Kidney (tissue), 14 donors: Measurements from ENCODE around the gene NEK4. TPM values are rescaled to one million over a fixed set of nuclear protein-coding genes. Genes with fewer than 3 reads are reported as not detected.

Experiments used
- DNase-seq, 5 donors: peaks; one replicate each; pipeline ENCODE4 v3.0.0-alpha.2; 2013 to 2020
- FAIRE-seq: peaks from 2 replicates; lab custom pipeline; 2012; peaks lifted over from hg19 to GRCh38; lab: Jason Lieb, UNC
- H3K27ac ChIP-seq, 2 donors: one replicate each; pipeline ENCODE4 v1.7.0; 2013; ENCODE audit warnings: low read depth in 2 of 2, low read length in 2 of 2, inconsistent platforms in 1 of 2
- H3K27me3 ChIP-seq: one replicate; pipeline ENCODE4 v1.7.1; 2013; ENCODE audit warnings: low read length, inconsistent platforms; ENCODE audit not compliant: control insufficient read depth, insufficient read depth
- H3K36me3 ChIP-seq, 3 donors: one replicate each; pipeline versions ENCODE4 v1.7.0 to v1.7.1; 2013; ENCODE audit warnings: low read length in 3 of 3, control low read depth in 1 of 3, inconsistent platforms in 1 of 3; ENCODE audit not compliant: insufficient read depth in 3 of 3, control insufficient read depth in 2 of 3
- H3K4me1 ChIP-seq, 3 donors: one replicate each; pipeline versions ENCODE4 v1.7.0 to v1.7.1; 2013; ENCODE audit warnings: low read length in 3 of 3, inconsistent platforms in 1 of 3, low read depth in 1 of 3; ENCODE audit not compliant: control insufficient read depth in 2 of 3, insufficient read depth in 2 of 3
- H3K4me3 ChIP-seq, 3 donors: one replicate each; pipeline versions ENCODE4 v1.7.0 to v1.8.1; 2013; ENCODE audit warnings: low read length in 3 of 3, control low read depth in 1 of 3, inconsistent platforms in 1 of 3
- H3K9ac ChIP-seq, 3 donors: one replicate each; pipeline versions ENCODE4 v1.7.0 to v1.7.1; 2013; ENCODE audit warnings: low read length in 3 of 3, control low read depth in 1 of 3, inconsistent platforms in 1 of 3
- H3K9me3 ChIP-seq, 3 donors: one replicate each; pipeline versions ENCODE4 v1.7.0 to v1.7.1; 2013; ENCODE audit warnings: low read length in 3 of 3, control low read depth in 1 of 3, inconsistent platforms in 1 of 3; ENCODE audit not compliant: control insufficient read depth in 2 of 3, insufficient read depth in 1 of 3
- CTCF ChIP-seq: IDR thresholded peaks from 3 replicates; pipeline ENCODE4 v1.5.1; 2012; ENCODE audit warnings: mild to moderate bottlenecking, moderate library complexity, borderline replicate concordance; ENCODE audit not compliant: insufficient read depth; ENCODE audit errors: extremely low read depth
- intact Hi-C: fragments of 100-400 bp; cut with DNase I; formaldehyde crosslinking; loops from one replicate; pipeline ENCODE4 v1.11.1; 2022
- polyA plus RNA-seq: library from polyadenylated mRNA; stranded (reverse); fragments of 350-450 nt; fragmentation: Illumina TruSeq; extraction: RNeasy Lipid Tissue Mini Kit (QIAGEN cat#74804); gene quantifications from one replicate; pipeline ENCODE4 v1.2.3, GENCODE V29; 2014; ENCODE audit warnings: low read depth, low replicate concordance; ENCODE audit not compliant: insufficient read depth
- total RNA-seq: library from RNA; stranded (reverse); fragmentation: NEBNext Ultra II Directional; extraction: Animal tissue kit (Norgen Biotek cat#: 25700); gene quantifications from one replicate; pipeline ENCODE4 v1.2.1, GENCODE V29; 2021
- donor health status: control.
- donor health status: control.
- donor health status: control.
- donor health status: control.
- donor health status: control.
- donor health status: DM: yes; HTN: yes; CAD: no.
- donor health status: Normal renal cell carcinoma (clear cell type).

NEK4 gene
- total and polyA plus RNA-seq, 2 donors from 2014 or later = 5.5 to 27.9 TPM

GRCh38 chr3:52784021-52784621, 13.4 kb upstream of the NEK4 start:
- Histone ChIP-seq H3K27me3 (no peaks in the 10 kb centered on the region), H3K36me3 (no peaks in the 10 kb centered on the region), H3K9me3 (no peaks in the 10 kb centered on the region), H3K9ac (no peak overlapping the region), H3K27ac (no peak overlapping the region), H3K4me3 (no peak overlapping the region), H3K4me1 (no peaks in the 10 kb centered on the region)
- no peak for FAIRE-seq
- DNase-seq = peak in 1 of 5 donors; percentile 56
- intact Hi-C loops = no loop called here
- TF ChIP-seq CTCF = no peak

GRCh38 chr3:52783211-52783555, 12.4 kb upstream of the NEK4 start:
- Histone ChIP-seq H3K27ac (no peak overlapping the region), H3K27me3 (no peaks in the 10 kb centered on the region), H3K4me1 (no peaks in the 10 kb centered on the region), H3K4me3 (no peak overlapping the region), H3K9ac (no peak overlapping the region), H3K36me3 (no peaks in the 10 kb centered on the region), H3K9me3 (no peaks in the 10 kb centered on the region)
- FAIRE-seq (no peak), DNase-seq (no peak)
- TF ChIP-seq CTCF = no peak
- intact Hi-C loops = no loop called here

GRCh38 chr3:52782412-52783210, 11.9 kb upstream of the NEK4 start:
- H3K36me3 ChIP-seq = no peaks in the 10 kb centered on the region
- no peaks in the 10 kb centered on the region for H3K9me3 ChIP-seq
- H3K4me1 ChIP-seq = no peaks in the 10 kb centered on the region
- no peaks in the 10 kb centered on the region for H3K27me3 ChIP-seq
- H3K9ac ChIP-seq = no peak overlapping the region
- FAIRE-seq (no peak), DNase-seq (no peak)
- intact Hi-C loops = no loop called here
- no peak overlapping the region for H3K4me3 ChIP-seq
- no peak overlapping the region for H3K27ac ChIP-seq
- TF ChIP-seq CTCF = no peak
